Cardiac muscle cell (in vitro differentiated cells and primary cell): ENCODE measurements around the gene CSF1R. TPM values are rescaled to one million over a fixed set of nuclear protein-coding genes. Genes with fewer than 3 reads are reported as not detected.

ENCODE experiments used
- DNase-seq, 2 donors: peaks; one replicate each; pipeline versions ENCODE4 v3.0.0 to v3.0.0-alpha.2; 2010 to 2017; ENCODE audit warnings: low read depth in 1 of 2, low spot score in 1 of 2
- H3K27ac ChIP-seq: fragments of 200-600 bp; sonication (generic); 2 replicates; pipeline ENCODE4 v1.5.1; 2016
- H3K27me3 ChIP-seq: fragments of 200-600 bp; sonication (generic); 2 replicates; pipeline ENCODE4 v1.6.0; 2016; ENCODE audit warnings: control low read depth
- H3K36me3 ChIP-seq: fragments of 200-600 bp; sonication (generic); 2 replicates; pipeline ENCODE4 v1.5.1; 2016; ENCODE audit warnings: control low read depth
- H3K4me1 ChIP-seq: fragments of 200-600 bp; sonication (generic); 2 replicates; pipeline ENCODE4 v1.8.1; 2017; ENCODE audit warnings: low read depth, mild to moderate bottlenecking, mixed run types
- H3K4me3 ChIP-seq: fragments of 200-600 bp; sonication (generic); 2 replicates; pipeline ENCODE4 v1.5.1; 2016; ENCODE audit warnings: mild to moderate bottlenecking
- H3K9me3 ChIP-seq: fragments of 200-600 bp; sonication (generic); 2 replicates; pipeline ENCODE4 v1.5.1; 2017; ENCODE audit warnings: low read depth, mild to moderate bottlenecking, control low read depth
- polyA plus RNA-seq: library from polyadenylated mRNA; unstranded; fragments of >200 nt; fragmentation: Nextera tagmentation; extraction: Ambion mirVana; gene quantifications from 2 replicates; pipeline ENCODE4 v1.2.1, GENCODE V29; 2016
- total RNA-seq: library from RNA; depleted of rRNA; stranded (reverse); fragments of >200 nt; gene quantifications from 2 replicates; pipeline ENCODE4 v1.2.3, GENCODE V29; 2016
- TF ChIP-seq, protein P1 (sequence below): IDR thresholded peaks from 2 replicates; pipeline ENCODE4 v1.5.1; 2012; ENCODE audit warnings: low read depth, mild to moderate bottlenecking, low read length

Gene CSF1R
- total and polyA plus RNA-seq, 2 experiments from 2014 or later = 0.48 TPM; not detected in 1

DNA sequence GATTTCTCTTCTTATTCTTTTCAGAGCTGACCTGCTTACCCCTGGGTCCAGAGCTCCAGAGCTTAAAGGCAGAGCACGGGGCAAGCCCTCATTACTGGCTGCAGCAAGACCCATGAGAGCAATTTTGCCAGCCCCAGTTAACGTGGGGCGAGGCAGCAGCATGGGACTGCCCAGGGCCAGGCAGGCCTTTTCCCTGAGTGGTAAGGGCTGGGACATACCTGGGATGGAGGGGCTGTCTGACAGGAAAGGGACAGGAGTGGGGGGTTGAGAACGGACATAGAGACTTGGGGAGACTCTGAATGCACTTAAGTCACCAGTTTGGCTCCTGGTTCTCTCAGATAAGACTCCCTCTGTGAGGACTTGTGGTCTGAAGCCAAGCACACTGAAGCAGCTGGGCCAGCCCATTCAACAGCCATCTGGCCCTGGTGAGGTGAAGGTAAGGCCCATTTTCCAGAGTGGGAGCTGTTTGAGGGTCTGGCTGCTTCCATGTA, 59.6 kb downstream of the CSF1R start:
- peaks cover 29% of the 10 kb centered on the region for H3K36me3 ChIP-seq
- no peak for DNase-seq
- TF ChIP-seq, protein P1, sequence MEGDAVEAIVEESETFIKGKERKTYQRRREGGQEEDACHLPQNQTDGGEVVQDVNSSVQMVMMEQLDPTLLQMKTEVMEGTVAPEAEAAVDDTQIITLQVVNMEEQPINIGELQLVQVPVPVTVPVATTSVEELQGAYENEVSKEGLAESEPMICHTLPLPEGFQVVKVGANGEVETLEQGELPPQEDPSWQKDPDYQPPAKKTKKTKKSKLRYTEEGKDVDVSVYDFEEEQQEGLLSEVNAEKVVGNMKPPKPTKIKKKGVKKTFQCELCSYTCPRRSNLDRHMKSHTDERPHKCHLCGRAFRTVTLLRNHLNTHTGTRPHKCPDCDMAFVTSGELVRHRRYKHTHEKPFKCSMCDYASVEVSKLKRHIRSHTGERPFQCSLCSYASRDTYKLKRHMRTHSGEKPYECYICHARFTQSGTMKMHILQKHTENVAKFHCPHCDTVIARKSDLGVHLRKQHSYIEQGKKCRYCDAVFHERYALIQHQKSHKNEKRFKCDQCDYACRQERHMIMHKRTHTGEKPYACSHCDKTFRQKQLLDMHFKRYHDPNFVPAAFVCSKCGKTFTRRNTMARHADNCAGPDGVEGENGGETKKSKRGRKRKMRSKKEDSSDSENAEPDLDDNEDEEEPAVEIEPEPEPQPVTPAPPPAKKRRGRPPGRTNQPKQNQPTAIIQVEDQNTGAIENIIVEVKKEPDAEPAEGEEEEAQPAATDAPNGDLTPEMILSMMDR = no peak
- no peaks in the 10 kb centered on the region for H3K27me3 ChIP-seq
- no peak overlapping the region for H3K4me3 ChIP-seq
- H3K27ac ChIP-seq = no peak overlapping the region
- H3K9me3 ChIP-seq = no peaks in the 10 kb centered on the region
- peaks cover 45% of the 10 kb centered on the region for H3K4me1 ChIP-seq

GRCh38 chr5:150024346-150024984, 61.9 kb downstream of the CSF1R start:
- H3K4me1 ChIP-seq = peaks cover 43% of the 10 kb centered on the region
- H3K9me3 ChIP-seq = no peaks in the 10 kb centered on the region
- DNase-seq = peak in 1 of 2 donors; percentile 49
- peaks cover 31% of the 10 kb centered on the region for H3K36me3 ChIP-seq
- peak overlapping the region; percentile 86 for H3K27ac ChIP-seq
- H3K4me3 ChIP-seq = no peak overlapping the region
- TF ChIP-seq, protein P1 = no peak
- H3K27me3 ChIP-seq = no peaks in the 10 kb centered on the region

GRCh38 chr5:150023136-150023535, 63.2 kb downstream of the CSF1R start:
- peak overlapping the region; percentile 86 for H3K27ac ChIP-seq
- H3K36me3 ChIP-seq = peaks cover 42% of the 10 kb centered on the region
- H3K4me1 ChIP-seq = peaks cover 38% of the 10 kb centered on the region

GRCh38 chr5:150022681-150023080, 63.7 kb downstream of the CSF1R start:
- H3K27ac ChIP-seq = peak overlapping the region; percentile 92
- TF ChIP-seq, protein P1 = no peak
- H3K4me1 ChIP-seq = peaks cover 38% of the 10 kb centered on the region
- peak in 1 of 2 donors; percentile 81 for DNase-seq
- H3K27me3 ChIP-seq = no peaks in the 10 kb centered on the region
- peaks cover 39% of the 10 kb centered on the region for H3K36me3 ChIP-seq
- H3K4me3 ChIP-seq = no peak overlapping the region
- no peaks in the 10 kb centered on the region for H3K9me3 ChIP-seq

More at GRCh38 chr5:150023136-150023535, 63.2 kb downstream of the CSF1R start:
- TF ChIP-seq, protein P1 = no peak
- no peaks in the 10 kb centered on the region for H3K9me3 ChIP-seq
- no peak for DNase-seq
- H3K4me3 ChIP-seq = no peak overlapping the region
- no peaks in the 10 kb centered on the region for H3K27me3 ChIP-seq

- peak in 1 of 2 donors; percentile 94 for DNase-seq
- TF ChIP-seq, protein P1 = no peak
- Histone ChIP-seq H3K9me3 (no peaks in the 10 kb centered on the region), H3K4me1 (peaks cover 38% of the 10 kb centered on the region), H3K4me3 (no peak overlapping the region), H3K36me3 (peaks cover 34% of the 10 kb centered on the region), H3K27me3 (no peaks in the 10 kb centered on the region), H3K27ac (peak overlapping the region; percentile 92)
Measured at GRCh38 chr5:150022158-150022531, 64.2 kb downstream of the CSF1R start.
